ENCODE data around the gene ARID1B.

Gene ARID1B

DNA sequence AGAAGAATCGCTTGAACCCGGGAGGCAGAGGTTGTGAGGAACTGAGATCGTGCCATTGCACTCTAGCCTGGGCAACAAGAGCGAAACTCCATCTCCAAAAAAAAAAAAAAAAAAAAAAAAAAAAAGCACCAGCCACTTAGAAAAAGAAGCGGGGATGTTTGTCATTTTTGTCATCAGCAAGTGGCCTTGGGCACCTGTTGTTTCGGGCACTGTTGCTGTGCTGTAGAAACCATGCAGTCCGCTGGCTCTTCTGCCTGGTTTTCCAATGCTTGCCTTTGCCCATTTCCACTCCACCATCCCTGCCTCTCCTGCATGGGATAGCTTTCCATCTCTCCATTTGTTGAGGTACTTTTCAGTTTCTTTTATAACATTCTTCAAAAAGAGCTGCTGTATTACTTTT lies 129.3 kb downstream of the ARID1B start:
- no peak for DNase-seq (ENCODE audit: low spot score)

DNA sequence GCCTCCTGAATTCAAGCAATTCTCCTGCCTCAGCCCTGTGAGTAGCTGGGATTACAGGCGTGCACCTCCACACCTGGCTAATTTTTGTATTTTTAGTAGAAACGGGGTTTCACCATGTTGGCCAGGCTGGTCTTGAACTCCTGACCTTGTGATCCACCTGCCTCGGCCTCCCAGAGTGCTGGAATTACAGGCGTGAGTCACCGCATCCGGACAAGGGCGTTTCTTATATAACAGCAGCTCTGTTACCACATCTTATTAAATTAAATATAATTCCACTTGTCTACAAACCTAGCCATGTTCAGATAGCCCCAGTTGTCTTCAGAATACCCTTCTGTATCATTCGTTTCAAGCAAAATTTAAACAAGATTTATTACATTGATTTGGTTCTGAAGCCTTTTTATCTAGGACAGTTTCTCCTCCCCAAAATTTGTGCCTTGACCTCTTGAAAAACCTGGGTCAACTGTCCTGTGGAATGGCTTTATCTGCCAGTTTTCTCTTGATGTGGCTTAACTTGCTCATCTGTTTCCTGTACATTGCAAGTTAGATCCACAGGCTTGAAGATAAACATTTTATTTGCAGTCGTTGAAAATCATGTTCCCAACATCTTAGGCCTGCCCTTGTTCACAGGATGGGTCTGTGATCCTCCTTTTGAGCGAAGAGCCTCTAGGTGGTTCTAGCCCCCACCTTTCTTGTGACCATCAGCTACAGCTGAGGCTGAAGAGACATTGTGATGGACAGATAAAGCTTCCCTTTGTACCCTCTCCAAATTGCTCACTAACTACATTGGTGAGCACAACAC lies 132.2 kb downstream of the ARID1B start:
- DNase-seq (ENCODE audit: low spot score), result no peak

DNA sequence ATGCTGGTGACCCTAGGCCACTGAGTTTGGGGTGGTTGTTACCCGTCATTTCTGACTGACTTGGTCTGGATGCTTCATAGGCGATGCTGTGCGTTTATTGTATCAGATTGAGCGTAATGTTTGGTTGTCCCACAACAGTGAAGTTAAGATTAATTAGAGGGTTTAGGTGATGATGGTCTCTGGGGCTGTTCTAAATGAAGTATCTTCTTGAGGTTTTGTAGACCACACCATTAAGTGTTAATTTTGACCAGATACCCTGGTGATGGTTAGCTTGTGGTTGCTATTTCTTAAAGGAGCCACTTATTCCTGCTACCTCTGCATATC lies 132.8 kb downstream of the ARID1B start:
- DNase-seq (ENCODE audit: low spot score), result no peak

DNA sequence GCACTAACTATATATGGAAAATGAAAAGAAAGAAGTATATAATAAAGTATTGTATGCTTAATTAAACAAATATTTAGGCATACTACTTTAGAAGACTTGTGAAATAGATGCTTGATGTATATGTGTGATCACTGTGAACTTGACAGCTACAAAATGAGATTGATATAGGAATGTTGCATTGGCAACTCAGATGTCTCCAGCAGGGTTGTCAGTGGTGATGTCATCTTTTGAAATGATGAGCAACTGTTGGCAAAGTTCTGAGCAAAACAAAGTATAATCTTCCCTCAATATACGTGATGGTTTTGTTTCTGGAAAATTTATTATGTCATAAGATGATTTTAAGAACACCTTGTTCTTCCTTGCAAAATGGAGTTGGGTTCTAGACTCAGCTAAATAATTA lies 133.8 kb downstream of the ARID1B start:
- no peak for DNase-seq (ENCODE audit: low spot score)

DNA sequence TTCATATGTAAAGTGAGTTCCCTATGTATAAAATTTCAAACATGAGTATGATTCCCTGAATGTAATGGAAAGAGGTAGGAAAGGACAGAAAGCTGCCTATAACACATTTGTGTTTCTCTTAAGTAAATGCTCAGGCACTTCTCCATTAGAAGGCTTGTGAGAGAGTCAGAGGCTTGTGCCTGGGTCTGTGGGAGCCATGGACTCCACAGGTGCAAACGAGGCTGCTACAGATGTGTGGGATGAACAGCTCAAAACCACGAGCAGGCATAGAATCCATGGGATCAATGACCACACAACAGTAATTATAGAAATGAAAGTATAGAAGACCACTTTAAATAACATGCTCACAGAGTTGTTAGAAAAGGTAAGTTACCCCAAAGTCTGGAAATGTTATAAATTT lies 134.4 kb downstream of the ARID1B start:
- no peak for DNase-seq (ENCODE audit: low spot score)

DNA sequence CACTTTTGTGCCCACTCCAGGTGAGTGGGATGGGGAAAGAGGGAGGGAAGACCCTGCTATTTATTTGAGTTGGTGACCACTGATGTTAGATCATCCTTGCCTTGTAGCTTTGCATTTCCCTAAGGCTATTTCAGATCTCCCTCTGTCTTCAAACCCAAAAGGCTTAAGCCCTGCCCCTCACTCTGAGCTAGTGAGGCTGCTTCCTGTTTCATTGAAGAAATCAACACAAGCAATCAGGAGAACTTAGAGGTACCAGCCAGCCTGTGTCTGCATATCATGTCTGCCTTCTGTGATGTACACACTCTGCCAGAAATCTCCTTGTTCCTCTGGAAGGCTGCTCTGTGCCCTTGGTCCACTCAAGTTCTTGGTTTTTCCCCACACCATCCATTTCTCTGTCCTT lies 135.3 kb downstream of the ARID1B start:
- DNase-seq (ENCODE audit: low spot score), result no peak

DNA sequence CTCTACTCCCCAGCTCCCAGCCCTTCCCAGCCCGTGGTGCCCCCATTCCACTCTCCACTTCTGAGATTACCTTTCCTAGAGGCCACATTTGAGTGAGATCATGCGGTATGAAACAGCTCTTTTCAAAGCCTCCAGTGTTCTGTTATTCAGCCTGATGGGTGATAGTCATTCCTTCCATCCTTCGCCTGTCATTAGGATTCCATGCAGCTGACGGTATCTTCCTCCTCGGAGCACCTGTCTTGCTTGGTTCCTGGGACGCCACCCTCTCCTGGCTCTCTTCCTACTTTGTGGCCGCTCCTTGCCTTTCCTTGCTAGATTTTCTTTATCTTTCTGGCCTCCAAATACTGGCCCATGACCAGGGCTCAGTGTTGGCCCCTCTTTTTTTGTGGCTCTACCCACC lies 137.0 kb downstream of the ARID1B start:
- DNase-seq (ENCODE audit: low spot score), result no peak

DNA sequence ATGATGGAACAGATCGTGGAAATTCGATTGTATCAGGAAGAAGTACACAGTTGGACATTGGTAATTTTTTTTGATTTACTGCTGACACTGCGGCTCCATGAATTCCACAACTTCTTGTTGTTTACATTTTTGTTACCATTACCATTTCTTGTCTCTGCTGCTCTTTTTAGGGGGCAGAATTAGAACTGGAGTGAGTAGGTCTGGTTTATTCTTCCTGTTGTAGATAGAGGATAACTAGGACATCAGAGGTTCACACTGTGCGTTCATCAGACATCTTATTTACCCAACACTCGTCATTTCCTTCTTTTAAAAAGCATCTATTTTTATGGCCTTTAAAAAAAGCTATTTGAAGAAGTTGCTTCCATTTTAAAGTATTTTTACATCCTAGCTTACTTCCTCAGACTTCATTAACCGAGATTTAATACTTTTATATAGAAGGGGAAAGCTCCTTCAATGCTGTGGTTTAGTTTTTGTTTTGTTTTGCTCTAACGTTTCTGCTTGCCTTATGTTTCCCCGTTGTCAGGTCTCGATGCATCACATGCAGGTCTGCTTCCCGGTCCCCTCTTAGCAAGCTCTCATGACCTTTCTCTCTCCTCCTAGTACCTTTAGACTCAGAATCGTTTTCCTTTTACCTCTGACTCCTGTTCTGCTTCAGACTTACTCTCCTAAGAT lies 139.1 kb downstream of the ARID1B start:
- DNase-seq (ENCODE audit: low spot score), result no peak

DNA sequence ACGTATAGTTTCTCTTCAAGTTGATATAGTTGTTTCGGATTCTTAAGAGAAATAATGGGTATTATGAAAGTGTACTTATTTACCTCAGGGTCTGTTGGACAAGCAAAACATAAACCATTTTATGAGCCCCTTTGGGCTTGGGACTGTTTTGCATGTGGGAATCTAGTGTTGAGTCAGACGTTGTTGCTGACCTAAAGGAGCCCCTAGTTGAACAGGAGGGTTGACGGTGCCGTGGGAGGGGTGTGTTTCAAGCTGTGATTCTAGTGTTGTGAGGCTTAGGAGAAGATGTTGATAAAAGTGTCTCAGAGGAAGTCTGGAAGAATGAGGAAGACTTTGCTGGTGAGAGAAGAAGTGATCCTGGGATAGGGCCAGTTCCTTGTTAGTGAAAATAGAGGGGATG lies 140.0 kb downstream of the ARID1B start:
- no peak for DNase-seq (ENCODE audit: low spot score)

DNA sequence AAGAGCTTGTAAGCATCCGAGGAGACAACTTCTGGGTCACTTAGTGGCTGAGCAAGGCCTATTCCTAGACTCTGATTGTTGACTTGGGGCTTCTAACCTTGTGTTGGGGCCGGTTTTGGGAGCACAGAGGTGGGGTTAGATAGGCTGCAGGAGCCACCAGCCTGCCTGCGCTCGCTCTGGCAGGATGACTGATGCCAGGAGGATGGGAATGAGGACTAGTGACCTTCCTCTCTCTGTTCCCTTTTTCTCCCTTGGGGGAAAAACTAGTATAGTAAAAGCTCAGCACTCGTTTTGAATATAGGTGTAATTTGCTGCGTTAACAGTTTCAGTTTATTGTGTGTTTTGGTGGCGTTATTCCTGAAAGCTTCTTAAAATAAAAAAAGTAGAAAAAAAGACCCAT lies 141.5 kb downstream of the ARID1B start:
- DNase-seq (ENCODE audit: low spot score), result no peak

DNA sequence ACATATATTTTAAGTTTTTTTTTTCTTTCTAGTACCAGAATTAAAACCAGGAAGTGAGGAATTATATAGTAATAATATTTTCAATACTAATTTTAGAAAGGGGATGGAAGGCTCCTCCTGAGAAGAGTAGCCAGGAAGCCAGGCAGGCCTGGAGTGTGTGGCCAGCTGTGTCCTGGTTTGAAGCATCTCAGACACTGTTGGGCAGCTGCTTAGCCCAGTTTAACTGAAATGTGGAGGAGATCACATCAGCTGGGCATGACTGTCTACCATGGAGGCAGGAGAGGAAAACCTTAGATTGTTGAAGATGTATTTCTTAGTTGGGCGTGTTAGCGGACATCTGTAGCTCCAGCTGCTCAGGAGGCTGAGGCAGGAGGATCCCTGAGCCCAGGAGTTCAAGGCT lies 142.2 kb downstream of the ARID1B start:
- DNase-seq (ENCODE audit: low spot score), result no peak

DNA sequence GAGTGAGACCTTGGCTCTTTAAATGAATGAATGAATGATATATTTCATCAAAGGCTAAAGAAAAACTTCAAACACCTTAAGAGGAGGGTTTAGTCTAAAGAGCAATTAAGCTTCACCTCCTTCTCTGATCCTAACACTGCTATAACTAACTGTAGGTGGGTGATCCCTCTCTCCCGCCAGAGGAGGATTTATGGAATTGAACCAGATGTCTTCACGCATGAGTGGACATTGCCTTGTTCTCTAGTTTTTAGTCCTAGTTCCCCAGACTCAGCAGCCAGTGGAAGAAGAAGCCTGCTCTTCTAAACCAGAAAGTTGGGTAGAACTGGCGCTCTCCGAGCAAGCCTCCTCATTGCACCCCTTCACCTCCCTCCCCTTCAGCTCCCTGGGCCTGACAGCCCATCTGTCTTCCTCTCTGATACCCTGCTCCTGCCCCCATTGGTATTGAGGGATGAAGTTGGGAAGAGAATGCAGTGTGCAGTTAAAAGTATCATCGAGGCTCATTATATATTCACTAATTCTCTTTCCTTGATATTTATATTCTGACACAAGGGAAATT lies 142.7 kb downstream of the ARID1B start:
- DNase-seq (ENCODE audit: low spot score), result no peak

DNA sequence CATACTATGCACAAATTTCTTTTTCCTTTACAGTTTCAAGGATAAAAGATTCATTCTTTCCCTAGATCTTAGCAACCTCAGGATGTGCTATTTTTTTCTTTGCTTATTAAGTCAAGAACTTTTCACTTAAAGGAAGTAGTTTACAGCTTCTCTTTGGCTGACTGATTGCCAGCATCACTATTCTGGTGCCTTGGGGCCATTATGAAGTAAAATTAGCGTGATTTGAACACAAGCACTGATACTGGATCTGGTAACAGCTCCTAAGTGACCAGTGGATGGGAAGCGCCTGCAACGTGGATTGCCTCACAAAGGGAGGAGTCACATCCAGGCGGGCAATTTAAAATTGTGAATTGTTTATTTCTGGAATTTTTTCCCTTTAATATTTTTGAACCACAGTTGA lies 147.1 kb downstream of the ARID1B start:
- DNase-seq (ENCODE audit: low spot score), result no peak

DNA sequence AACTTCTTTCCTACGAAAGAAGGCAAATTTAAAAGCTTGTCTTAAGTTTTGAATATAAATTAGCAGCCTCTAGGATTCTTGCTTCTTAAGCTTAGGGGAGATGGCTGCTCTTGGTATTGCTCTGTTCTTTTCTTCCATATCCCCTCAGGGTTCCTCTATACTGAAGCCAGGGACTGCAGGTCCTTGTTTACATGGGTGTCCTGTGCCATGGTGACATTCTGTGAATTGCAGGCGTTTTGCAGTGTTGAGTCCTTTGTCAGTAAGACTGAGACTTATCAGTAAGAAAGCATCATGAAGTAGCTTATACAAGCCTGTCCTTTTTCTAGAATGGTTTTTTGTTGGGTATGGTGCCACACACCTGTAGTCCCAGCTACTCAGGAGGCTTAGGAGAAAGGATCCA lies 147.8 kb downstream of the ARID1B start:
- no peak for DNase-seq (ENCODE audit: low spot score)

DNA sequence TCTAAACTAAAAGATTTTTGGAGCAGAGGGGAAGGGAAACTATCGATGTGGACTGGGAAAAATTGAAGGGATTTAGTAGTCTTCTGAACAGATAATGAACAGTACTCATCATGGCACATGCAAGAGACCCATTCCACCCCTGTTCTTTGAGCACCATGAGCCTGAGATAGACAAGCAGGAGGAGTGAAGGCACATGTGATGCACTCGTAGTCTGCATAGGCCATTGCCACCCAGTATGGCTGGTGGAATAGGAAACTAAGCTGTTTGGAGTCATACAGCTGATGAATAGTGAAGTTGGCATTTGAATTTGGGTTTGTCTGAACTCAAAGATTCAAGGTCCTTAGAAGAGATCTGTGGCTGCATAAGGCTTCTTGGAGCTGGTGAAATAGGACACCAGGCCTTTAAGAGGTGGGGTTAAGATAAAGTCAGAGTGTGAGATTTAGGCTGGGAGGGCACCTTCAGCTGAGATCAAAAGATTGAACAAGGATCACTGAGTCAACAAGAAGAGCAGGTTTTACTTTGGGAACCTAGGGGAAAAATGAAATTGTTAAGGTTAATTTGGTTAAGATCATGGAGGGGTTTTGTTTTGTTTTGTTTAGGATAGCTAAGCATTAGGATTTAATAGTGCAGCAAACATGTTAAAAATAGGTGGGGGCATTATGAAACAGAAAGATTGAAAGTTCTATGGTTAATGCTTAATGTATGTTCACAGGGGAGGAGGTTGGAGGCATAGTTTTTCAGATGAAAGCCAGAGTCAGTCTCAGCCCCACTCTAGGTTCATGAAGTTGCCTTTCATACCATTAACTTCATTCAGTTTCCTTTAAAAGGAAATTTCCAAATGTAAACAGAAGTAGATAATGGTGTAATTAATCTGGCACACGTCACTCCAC lies 148.8 kb downstream of the ARID1B start:
- DNase-seq (ENCODE audit: low spot score), result no peak

DNA sequence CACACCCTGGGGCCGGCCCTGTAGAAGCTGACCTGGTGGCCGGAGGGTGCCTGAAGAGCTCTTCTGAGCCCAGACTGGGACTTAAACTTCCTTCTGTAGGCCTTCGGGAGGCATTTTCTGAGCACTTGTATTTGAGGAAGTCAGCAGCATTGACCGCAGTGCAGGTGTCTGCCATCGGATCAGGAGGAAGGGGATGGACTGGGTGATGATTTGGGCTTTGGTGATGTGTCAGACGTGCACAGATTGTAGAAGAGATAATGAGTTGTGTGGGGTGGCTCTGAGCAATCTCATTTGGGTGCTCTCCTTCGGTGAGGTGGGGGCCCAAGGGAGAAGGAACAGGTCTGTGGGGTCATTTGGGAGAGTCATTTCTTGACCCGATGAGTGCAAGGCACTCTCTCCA lies 150.9 kb downstream of the ARID1B start:
- DNase-seq (ENCODE audit: low spot score), result no peak

DNA sequence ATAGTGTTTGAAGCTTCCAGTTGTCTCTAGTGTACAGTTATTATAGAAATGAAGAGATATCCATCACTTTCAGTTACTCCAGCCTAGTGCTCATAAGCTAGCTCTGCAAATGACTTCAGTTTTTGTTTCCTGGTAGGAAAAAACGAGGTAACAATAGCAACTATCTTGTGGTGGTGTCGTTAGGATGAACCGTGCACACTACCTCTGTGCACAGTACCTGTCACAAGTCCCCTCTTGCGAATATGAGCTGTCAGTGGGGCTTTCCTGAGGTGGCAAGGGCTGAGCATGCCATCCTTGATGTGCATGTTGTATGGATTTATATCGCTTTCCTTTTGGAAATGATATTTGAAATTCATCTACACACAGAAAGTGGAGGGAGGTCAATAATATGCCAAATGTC lies 151.8 kb downstream of the ARID1B start:
- no peak for DNase-seq (ENCODE audit: low spot score)

DNA sequence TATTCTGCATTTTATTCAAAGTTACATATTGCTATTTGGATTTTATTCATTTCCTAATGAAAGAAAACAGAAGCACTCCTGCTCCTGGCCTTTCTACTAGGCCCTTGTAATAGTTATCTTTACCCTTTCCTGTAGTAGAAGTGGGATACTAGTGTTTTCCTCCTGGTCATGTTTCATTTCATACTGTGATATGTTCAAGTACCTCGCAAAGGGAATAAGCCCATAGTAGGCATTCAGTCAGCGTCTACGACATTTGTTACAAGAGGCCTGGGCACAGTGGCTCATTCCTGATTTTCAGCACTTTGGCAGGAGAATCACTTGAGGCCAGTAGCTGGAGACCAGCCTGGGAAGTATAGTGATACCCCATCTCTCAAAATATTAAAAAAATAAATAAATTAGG lies 154.1 kb downstream of the ARID1B start:
- no peak for DNase-seq (ENCODE audit: low spot score)

DNA sequence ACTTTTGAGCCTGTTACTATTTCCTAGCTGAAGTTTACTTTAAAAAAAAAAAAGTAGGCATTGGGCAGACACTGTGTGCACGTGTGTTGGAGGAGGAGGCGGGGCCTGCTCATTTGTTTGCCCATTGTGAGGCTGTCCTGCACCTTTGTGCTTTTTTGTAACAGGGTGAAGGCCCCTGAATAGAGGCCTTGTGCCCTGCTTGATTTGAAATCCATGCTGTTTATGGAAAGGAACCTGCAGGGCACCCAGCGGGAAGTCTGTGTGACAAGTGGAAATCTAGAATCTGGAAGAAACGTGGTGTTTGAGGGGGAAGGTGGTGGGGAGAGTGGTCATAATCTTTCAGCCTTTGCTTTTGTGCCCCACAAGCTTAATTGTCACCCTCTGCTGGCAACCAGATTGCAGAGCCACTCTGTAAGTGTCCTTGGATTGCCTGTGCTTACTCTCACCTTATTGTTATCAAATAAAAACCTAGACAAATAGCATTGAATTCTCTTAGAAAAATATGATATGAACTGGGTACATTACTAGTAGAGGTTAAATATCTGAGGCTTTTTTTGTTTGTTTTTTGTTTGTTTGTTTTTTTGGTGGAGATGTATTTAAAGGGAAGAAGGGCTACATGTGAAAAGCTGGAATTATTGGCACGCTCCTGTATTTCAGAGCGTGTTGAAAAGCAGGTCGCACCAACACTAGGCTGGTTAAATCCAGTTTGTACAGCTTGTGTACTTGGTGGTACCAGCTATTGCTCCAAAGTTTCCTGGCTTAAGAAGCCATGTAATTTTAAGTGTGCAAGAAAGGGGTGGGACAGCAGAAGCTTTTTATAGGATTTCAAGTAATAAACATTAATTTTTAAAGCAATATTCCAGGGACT lies 156.3 kb downstream of the ARID1B start:
- peak; percentile 18 for DNase-seq (ENCODE audit: low spot score)

DNA sequence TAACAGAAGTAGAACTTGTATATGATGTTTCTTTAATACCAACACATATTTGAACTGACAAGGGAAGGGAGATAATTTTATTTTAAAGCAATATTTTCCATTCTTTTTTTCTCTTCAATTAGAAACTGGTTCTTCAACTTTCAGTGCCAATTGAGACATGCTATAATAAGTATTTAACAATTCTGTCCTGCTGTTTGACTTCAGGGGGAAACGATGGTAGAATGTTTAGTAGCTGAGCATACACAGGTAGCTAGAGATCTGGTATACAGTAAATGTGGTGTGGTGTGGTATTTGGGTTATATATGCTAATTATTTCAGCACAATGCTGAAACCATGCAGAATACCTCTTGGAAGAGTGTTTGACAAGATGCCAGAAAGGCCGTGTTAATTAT lies 156.9 kb downstream of the ARID1B start:
- peak; percentile 28 for DNase-seq (ENCODE audit: low spot score)

DNA sequence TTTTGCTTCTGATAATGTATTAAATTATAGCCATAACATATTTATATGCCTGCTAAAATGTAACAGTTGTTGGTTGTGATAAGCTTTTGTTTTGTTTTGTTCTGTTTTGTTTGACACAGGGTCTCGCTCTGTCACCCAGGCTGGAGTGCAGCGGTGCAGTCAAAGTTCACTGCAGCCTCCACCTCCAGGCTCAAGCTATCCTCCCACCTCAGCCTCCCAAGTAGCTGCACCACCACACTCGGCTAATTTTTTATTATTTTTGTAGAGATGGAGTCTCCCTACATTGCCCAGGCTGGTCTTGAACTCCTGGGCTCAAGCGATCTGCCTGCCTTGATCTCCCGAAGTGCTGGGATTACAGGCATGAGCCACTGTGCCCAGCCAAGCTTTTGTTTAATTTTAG lies 157.8 kb downstream of the ARID1B start:
- DNase-seq (ENCODE audit: low spot score), result no peak

DNA sequence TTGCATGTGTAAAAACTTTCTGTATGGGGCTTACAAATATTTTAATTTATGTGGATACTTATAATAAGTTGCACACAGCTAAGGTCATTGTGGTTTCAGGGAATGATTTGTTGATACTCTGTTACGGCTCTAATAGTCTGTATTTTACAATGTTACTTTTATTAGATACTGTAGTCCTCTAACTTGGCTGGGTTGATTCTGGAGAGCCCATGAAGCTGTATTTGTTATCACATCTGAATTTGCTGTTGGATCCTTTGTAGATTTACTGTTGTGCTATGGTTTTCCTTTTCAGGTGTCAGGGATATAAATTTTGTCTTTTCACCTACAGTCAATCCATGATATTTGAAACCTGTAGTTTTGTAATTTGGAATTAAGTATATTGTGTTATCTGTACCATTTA lies 161.0 kb downstream of the ARID1B start:
- DNase-seq (ENCODE audit: low spot score), result no peak
